Chondrocyte (in vitro differentiated cells): ENCODE results near the gene RGS6. TPM values are rescaled to one million over a fixed set of nuclear protein-coding genes. Genes with fewer than 3 reads are reported as not detected.

ENCODE experiments used
- DNase-seq: peaks from one replicate; pipeline ENCODE4 v3.0.0; 2021; ENCODE audit warnings: mixed read lengths, low spot score
- H3K27ac Mint-ChIP-seq: one replicate; pipeline ENCODE4 v1.8.0; 2021; ENCODE audit warnings: mild to moderate bottlenecking, moderate library complexity, mixed read lengths; ENCODE audit not compliant: unreplicated experiment
- H3K27me3 Mint-ChIP-seq: 2 replicates; pipeline ENCODE4 v1.8.0; 2021; ENCODE audit warnings: low read depth, mixed read lengths
- H3K36me3 Mint-ChIP-seq: 2 replicates; pipeline ENCODE4 v1.8.0; 2021; ENCODE audit warnings: low read depth, mixed read lengths
- H3K4me1 Mint-ChIP-seq: 2 replicates; pipeline ENCODE4 v1.8.0; 2021; ENCODE audit warnings: low read depth, mild to moderate bottlenecking, mixed read lengths
- H3K4me3 Mint-ChIP-seq: one replicate; pipeline ENCODE4 v1.8.0; 2021; ENCODE audit warnings: mild to moderate bottlenecking, moderate library complexity, mixed read lengths; ENCODE audit not compliant: unreplicated experiment
- H3K9me3 Mint-ChIP-seq: 2 replicates; pipeline ENCODE4 v1.8.0; 2021; ENCODE audit warnings: low read depth, mixed read lengths
- CTCF ChIP-seq: fragments of 200-600 bp; sonication (generic); IDR thresholded peaks from 2 replicates; pipeline ENCODE4 v1.5.0; 2021; ENCODE audit warnings: antibody characterized with exemption, mild to moderate bottlenecking, moderate library complexity
- total RNA-seq: library from RNA; stranded (reverse); gene quantifications from 3 replicates; pipeline ENCODE4 v1.2.1, GENCODE V29; 2021

RGS6 gene
- total RNA-seq, 1 donor from 2014 or later, result 0.12 TPM

GRCh38 chr14:72577521-72577920 lies 645.3 kb downstream of the RGS6 start:
- Mint-ChIP-seq H3K36me3 (no peaks in the 10 kb centered on the region), H3K9me3 (no peaks in the 10 kb centered on the region), H3K4me1 (peaks cover 7% of the 10 kb centered on the region), H3K4me3 (no peak overlapping the region), H3K27me3 (peaks cover 7% of the 10 kb centered on the region), H3K27ac (no peak overlapping the region)
- TF ChIP-seq CTCF, result no peak
- no peak for DNase-seq

GRCh38 chr14:72578514-72578913 lies 646.3 kb downstream of the RGS6 start:
- Mint-ChIP-seq H3K4me3 (no peak overlapping the region), H3K4me1 (peaks cover 7% of the 10 kb centered on the region), H3K27ac (no peak overlapping the region), H3K36me3 (no peaks in the 10 kb centered on the region), H3K27me3 (peaks cover 7% of the 10 kb centered on the region), H3K9me3 (no peaks in the 10 kb centered on the region)
- DNase-seq, result no peak
- TF ChIP-seq CTCF, result no peak

- Mint-ChIP-seq H3K4me3 (no peak overlapping the region), H3K36me3 (no peaks in the 10 kb centered on the region), H3K4me1 (peaks cover 3% of the 10 kb centered on the region), H3K27me3 (peaks cover 5% of the 10 kb centered on the region), H3K27ac (no peak overlapping the region), H3K9me3 (peaks cover 2% of the 10 kb centered on the region)
- TF ChIP-seq CTCF, result no peak
- no peak for DNase-seq
Measured at GRCh38 chr14:72582582-72582981, 650.4 kb downstream of the RGS6 start.

- H3K27me3 Mint-ChIP-seq, result no peaks in the 10 kb centered on the region
- H3K27ac Mint-ChIP-seq, result no peak overlapping the region
- DNase-seq, result no peak
- H3K4me3 Mint-ChIP-seq, result no peak overlapping the region
- no peak for TF ChIP-seq CTCF
- H3K4me1 Mint-ChIP-seq, result peaks cover 3% of the 10 kb centered on the region
- H3K9me3 Mint-ChIP-seq, result peaks cover 2% of the 10 kb centered on the region
- no peaks in the 10 kb centered on the region for H3K36me3 Mint-ChIP-seq
Measured at GRCh38 chr14:72583316-72584272, 651.4 kb downstream of the RGS6 start.

GRCh38 chr14:72588521-72588920 lies 656.3 kb downstream of the RGS6 start:
- Mint-ChIP-seq H3K4me3 (no peak overlapping the region), H3K36me3 (no peaks in the 10 kb centered on the region), H3K27me3 (no peaks in the 10 kb centered on the region), H3K27ac (no peak overlapping the region), H3K9me3 (peaks cover 2% of the 10 kb centered on the region), H3K4me1 (peaks cover 3% of the 10 kb centered on the region)
- DNase-seq, result no peak
- TF ChIP-seq CTCF, result no peak
